Fibroblast of skin of left biceps (primary cell): Measurements from ENCODE around the gene HYLS1.
"Not testable (repeated sequence)": the region's sequence is repeated elsewhere in the genome, so short reads cannot be mapped to it uniquely, and the experiment has no call there.

Experiments
- DNase-seq, 2 experiments: peaks; one replicate each; pipeline ENCODE4 v3.0.0-alpha.2; 2013; ENCODE audit warnings: low read depth in 2 of 2

HYLS1 gene, protein sequence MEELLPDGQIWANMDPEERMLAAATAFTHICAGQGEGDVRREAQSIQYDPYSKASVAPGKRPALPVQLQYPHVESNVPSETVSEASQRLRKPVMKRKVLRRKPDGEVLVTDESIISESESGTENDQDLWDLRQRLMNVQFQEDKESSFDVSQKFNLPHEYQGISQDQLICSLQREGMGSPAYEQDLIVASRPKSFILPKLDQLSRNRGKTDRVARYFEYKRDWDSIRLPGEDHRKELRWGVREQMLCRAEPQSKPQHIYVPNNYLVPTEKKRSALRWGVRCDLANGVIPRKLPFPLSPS

GRCh38 chr11:125887373-125888324 lies at the start of gene HYLS1:
HYLS1 (plus strand) TSS chr11:125887668; CDS start chr11:125899369, 11,701 bp downstream.
- DNase-seq, result peak; percentile 90 to 92

- DNase-seq, result no peak
Measured at GRCh38 chr11:125842321-125842948, 45.0 kb upstream of the HYLS1 start.

- no peak for DNase-seq
Measured at GRCh38 chr11:125846188-125846587, 41.3 kb upstream of the HYLS1 start.

DNA sequence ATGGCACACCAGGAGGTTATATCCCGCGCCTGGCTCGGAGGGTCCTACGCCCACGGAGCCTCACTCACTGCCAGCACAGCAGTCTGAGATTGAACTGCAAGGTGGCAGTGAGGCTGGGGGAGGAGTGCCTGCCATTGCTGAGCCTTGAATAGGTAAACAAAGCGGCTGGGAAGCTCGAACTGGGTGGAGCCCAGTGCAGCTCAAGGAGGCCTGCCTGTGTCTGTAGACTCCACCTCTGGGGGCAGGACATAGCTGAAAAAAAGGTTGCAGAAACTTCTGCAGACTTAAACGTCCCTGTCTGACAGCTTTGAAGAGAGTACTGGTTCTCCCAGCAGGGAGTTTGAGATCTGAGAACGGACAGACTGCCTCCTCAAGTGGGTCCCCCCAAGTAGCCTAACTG lies 29.8 kb upstream of the HYLS1 start:
- not testable (repeated sequence) for DNase-seq

GRCh38 chr11:125862786-125863185 lies 24.7 kb upstream of the HYLS1 start:
- not testable (repeated sequence) for DNase-seq

- not testable (repeated sequence) for DNase-seq
Measured at GRCh38 chr11:125865354-125865753, 22.1 kb upstream of the HYLS1 start.

DNA sequence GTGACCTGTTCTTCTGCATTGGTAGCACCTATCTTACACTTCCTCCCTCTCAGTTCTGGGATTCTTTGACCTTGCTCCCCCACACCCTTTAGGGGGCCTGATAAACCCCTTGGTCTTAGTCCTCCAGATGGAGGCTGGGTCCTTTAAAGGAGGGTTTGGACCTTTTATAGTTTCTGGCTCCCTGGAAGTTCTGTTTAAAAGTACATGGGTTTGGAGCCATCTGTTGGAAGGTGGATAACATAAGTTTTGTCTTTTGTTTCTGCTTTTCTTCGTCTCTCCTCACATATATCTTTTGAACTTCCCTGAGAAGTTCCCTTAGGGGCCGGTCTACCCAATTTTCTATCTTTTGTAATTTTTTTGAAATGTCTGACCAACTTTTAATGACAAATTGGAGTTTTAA lies 17.9 kb upstream of the HYLS1 start:
- DNase-seq, result no peak

- no peak for DNase-seq
Measured at GRCh38 chr11:125871391-125872137, 15.9 kb upstream of the HYLS1 start.

- no peak for DNase-seq
Measured at GRCh38 chr11:125872138-125872491, 15.4 kb upstream of the HYLS1 start.

- no peak for DNase-seq
Measured at GRCh38 chr11:125873881-125874555, 13.4 kb upstream of the HYLS1 start.

DNA sequence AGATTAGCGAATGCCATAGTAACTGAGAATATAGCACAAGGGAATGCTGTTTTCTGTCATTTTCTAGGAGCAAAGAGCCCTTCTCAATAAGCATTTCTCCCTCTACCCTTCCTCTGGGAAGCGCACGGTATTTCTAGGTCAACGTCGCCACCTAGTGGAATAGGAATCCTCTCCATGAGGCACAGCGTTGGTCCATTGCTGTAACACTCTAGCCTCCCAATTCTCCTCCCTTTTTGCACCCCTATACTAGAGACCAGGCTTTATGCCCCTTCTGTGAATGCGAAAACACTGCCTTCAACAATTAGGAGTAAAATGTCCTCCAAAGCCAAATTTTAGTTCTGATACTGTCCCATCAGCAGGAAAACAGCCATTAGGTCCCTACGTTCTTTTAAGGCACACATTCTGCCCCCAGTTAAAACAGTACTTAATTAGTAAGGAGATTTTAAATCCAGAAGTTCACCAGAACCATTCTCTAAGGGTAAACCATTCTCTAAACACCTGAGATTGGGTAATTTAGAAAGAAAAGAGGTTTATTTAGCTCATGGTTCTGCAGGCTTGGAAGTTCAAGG lies 12.8 kb upstream of the HYLS1 start:
- peak; percentile 10 to 32 for DNase-seq

DNA sequence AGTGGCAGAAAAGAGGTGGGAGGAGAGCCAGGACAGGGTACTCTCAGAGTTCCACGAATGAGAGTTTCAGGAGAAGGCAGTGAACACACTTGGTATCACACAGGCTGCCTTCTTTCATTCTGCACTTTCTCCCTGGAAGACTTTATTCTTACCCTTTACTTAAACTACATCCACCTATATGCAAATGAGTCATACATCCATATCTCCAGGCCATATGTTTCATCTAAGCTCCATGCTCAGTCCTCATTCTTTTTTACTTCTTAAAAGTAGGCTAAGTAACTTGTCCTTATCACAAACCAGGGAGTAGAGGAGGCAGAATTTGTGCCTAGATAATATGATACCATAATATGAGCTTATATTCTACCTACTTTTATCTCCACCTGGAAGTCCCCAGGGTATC lies 6.2 kb upstream of the HYLS1 start:
- no peak for DNase-seq

- no peak for DNase-seq
Measured at GRCh38 chr11:125883375-125883774, 4.1 kb upstream of the HYLS1 start.

GRCh38 chr11:125886997-125887372 lies 483 bp upstream of the HYLS1 start:
- no peak for DNase-seq

GRCh38 chr11:125890447-125891100 lies 3.1 kb downstream of the HYLS1 start:
- no peak for DNase-seq

- DNase-seq, result no peak
Measured at GRCh38 chr11:125892071-125892470, 4.6 kb downstream of the HYLS1 start.

DNA sequence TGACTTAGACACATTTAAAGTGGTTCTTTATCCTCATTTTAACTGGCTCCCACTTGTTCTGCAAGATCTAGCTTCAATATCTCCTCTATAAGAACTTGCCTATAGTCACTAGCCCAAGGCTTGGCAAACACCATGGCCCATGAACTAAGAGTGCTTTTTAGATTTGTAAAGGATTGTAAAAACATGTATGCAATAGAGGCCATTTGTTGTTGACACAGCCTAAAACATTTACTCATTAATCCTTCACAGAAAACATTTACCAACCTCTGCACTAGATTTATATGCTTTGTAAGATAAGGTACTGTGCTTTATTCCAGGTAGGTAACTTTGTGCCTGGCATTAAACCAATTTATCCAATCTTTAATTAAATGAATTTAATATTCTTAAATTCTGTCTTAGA lies 5.5 kb downstream of the HYLS1 start:
- no peak for DNase-seq

DNA sequence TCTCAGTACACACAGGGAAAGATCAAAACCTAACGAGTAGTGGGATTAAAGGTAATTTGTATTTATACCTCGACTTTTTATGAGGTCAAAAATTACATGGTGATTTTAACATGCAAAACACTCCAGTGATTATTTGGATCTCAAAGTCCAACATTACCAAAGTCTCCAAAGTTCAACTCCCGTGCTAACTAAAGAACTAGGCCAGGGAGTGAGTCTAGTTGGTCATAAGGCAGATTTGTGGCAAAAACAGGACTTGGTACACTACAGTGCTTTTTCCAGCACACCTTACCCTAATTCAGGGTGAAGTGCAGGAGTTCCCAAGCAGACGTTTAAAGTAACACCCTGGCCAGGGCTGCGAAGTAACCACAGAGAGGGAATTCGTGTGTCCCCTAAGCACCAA lies 14.4 kb downstream of the HYLS1 start:
- DNase-seq, result no peak

DNA sequence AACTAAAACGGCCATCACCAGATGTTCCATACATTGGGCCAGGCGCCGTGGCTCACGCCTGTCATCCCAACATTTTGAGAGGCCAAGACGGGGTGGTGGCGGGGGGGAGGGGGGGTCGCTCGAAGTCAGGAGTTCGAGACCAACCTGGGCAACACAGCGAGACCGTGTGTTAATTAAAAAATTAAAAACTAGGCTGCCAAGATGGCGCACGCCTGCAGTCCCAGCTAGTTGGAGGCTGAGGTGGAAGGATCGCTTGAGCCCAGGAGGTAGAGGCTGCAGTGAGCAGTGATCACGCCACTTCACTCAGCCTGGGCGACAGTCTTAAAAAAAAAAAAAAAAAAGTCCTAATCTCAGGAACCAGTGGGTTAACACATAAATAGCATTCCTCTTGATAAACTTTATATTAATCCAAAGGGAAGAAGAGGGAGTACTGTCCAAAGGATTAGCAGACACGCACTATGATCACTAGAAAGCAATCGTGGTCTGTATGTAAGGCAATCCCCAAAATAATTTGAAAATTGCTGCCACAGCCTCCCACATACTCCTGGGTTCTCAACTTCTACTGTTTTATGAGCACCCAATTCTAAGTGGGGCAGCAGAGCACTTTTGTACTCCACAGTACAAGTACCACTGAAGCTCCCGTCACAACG lies 14.9 kb downstream of the HYLS1 start:
- no peak for DNase-seq
